Lung (tissue), 13 donors: ENCODE results near the gene MYO3B. TPM values are rescaled to one million over a fixed set of nuclear protein-coding genes. Genes with fewer than 3 reads are reported as not detected.

Source experiments
- ATAC-seq: fragments of 200-7000 bp; cut with Tn5 transposase; one replicate; pipeline ENCODE4 v1.9.1; 2020; ENCODE audit warnings: moderate number of reproducible peaks; ENCODE audit not compliant: insufficient read depth, low FRiP score
- DNase-seq, 3 donors: peaks; one replicate each; pipeline ENCODE4 v3.0.0-alpha.2; 2013 to 2017
- H3K27ac ChIP-seq, 2 donors: one replicate each; pipeline ENCODE4 v1.5.1; 2013; ENCODE audit warnings: mild to moderate bottlenecking in 2 of 2, moderate library complexity in 2 of 2, control low read depth in 1 of 2, inconsistent platforms in 1 of 2, low read depth in 1 of 2, low read length in 1 of 2
- H3K27me3 ChIP-seq, 3 donors: one replicate each; pipeline ENCODE4 v1.5.1; 2013; ENCODE audit warnings: low read length in 2 of 3; ENCODE audit not compliant: control insufficient read depth in 3 of 3, insufficient read depth in 3 of 3
- H3K36me3 ChIP-seq, 4 donors: one replicate each; pipeline ENCODE4 v1.5.1; 2013; ENCODE audit warnings: low read length in 4 of 4, mild to moderate bottlenecking in 1 of 4, moderate library complexity in 1 of 4; ENCODE audit not compliant: control insufficient read depth in 4 of 4, insufficient read depth in 4 of 4
- H3K4me1 ChIP-seq, 5 donors: one replicate each; pipeline ENCODE4 v1.5.1; 2013; ENCODE audit warnings: low read length in 5 of 5, mild to moderate bottlenecking in 2 of 5, moderate library complexity in 1 of 5; ENCODE audit not compliant: control insufficient read depth in 5 of 5, insufficient read depth in 5 of 5
- H3K4me3 ChIP-seq: one replicate; pipeline ENCODE4 v1.5.1; 2013; ENCODE audit warnings: mild to moderate bottlenecking, control low read depth, moderate library complexity
- H3K9ac ChIP-seq, 2 donors: one replicate each; pipeline ENCODE4 v1.5.1; 2013; ENCODE audit warnings: low read length in 2 of 2, control low read depth in 1 of 2; ENCODE audit not compliant: insufficient read depth in 1 of 2
- H3K9me3 ChIP-seq, 4 donors: one replicate each; pipeline ENCODE4 v1.5.1; 2013; ENCODE audit warnings: low read length in 3 of 4, mild to moderate bottlenecking in 1 of 4, moderate library complexity in 1 of 4; ENCODE audit not compliant: control insufficient read depth in 4 of 4, insufficient read depth in 3 of 4
- WGBS, 2 donors: extraction: QIAGEN DNeasy Blood & Tissue Kit; methylation state at CpG; one replicate each; pipeline ENCODE4 v1.1.7; 2013; 5-methylcytosine and 5-hydroxymethylcytosine counted together
- polyA plus RNA-seq, 2 donors: library from polyadenylated mRNA; stranded (reverse); fragments of 200-250 nt; gene quantifications; one replicate each; pipeline ENCODE4 v1.2.1, GENCODE V29; 2013
- small RNA-seq: library from RNA; depleted of rRNA; stranded (forward); fragments of <200 nt; gene quantifications from one replicate; pipeline ENCODE3, GENCODE V24; 2014; ENCODE audit warnings: low replicate concordance
- total RNA-seq, 2 donors: library from RNA; depleted of rRNA in 1 of 2; stranded (reverse); fragments of >200 nt in 1 of 2; gene quantifications; one replicate each; pipeline ENCODE4 v1.2.1, GENCODE V29; 2014 to 2021
- TF ChIP-seq, protein P1 (sequence below): IDR thresholded peaks from 2 replicates; pipeline ENCODE4 v1.5.1; 2012; ENCODE audit warnings: mild to moderate bottlenecking; ENCODE audit errors: control extremely low read depth, extremely low read depth
- donor health status: control.
- donor health status: control.
- donor health status: Bipolar disorder and iron deficiency.
- donor health status: healthy.
- donor health status: DM: yes; HTN: yes; CAD: no.

The MYO3B gene
- total and polyA plus RNA-seq, 4 donors: 0.03 to 0.82 (median 0.05) TPM; not detected in 1

GRCh38 chr2:170696948-170697347 lies 519.0 kb downstream of the MYO3B start:
- DNase-seq: no peak
- H3K27ac ChIP-seq: no peak overlapping the region
- H3K4me3 ChIP-seq: no peak overlapping the region
- TF ChIP-seq, protein P1, sequence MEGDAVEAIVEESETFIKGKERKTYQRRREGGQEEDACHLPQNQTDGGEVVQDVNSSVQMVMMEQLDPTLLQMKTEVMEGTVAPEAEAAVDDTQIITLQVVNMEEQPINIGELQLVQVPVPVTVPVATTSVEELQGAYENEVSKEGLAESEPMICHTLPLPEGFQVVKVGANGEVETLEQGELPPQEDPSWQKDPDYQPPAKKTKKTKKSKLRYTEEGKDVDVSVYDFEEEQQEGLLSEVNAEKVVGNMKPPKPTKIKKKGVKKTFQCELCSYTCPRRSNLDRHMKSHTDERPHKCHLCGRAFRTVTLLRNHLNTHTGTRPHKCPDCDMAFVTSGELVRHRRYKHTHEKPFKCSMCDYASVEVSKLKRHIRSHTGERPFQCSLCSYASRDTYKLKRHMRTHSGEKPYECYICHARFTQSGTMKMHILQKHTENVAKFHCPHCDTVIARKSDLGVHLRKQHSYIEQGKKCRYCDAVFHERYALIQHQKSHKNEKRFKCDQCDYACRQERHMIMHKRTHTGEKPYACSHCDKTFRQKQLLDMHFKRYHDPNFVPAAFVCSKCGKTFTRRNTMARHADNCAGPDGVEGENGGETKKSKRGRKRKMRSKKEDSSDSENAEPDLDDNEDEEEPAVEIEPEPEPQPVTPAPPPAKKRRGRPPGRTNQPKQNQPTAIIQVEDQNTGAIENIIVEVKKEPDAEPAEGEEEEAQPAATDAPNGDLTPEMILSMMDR: no peak
- H3K9me3 ChIP-seq: no peaks in the 10 kb centered on the region
- no peaks in the 10 kb centered on the region for H3K27me3 ChIP-seq
- no peak for ATAC-seq
- WGBS, 2 donors: 90 to 92% methylated on average over 3 of the region's 3 CpGs
- H3K36me3 ChIP-seq: no peaks in the 10 kb centered on the region
- peaks cover 0 to 8% (median 0%) of the 10 kb centered on the region in 5 donors for H3K4me1 ChIP-seq
- H3K9ac ChIP-seq: no peak overlapping the region

GRCh38 chr2:170701011-170701410 lies 523.1 kb downstream of the MYO3B start:
- 83 to 88% methylated on average over 4 of the region's 4 CpGs for WGBS, 2 donors
- no peak for DNase-seq

GRCh38 chr2:170703776-170704476 lies 526.0 kb downstream of the MYO3B start:
- TF ChIP-seq, protein P1: no peak
- DNase-seq (no peak), ATAC-seq (no peak)
- Histone ChIP-seq H3K27ac (no peak overlapping the region), H3K4me3 (no peak overlapping the region), H3K9ac (no peak overlapping the region), H3K27me3 (peaks cover 0 to 9% (median 4%) of the 10 kb centered on the region in 3 donors), H3K36me3 (no peaks in the 10 kb centered on the region), H3K4me1 (no peaks in the 10 kb centered on the region), H3K9me3 (peaks cover 0 to 2% (median 0%) of the 10 kb centered on the region in 4 donors)
- 81 to 88% methylated on average over 4 of the region's 4 CpGs for WGBS, 2 donors

More at GRCh38 chr2:170701011-170701410, 523.1 kb downstream of the MYO3B start:
- TF ChIP-seq, protein P1: no peak
- H3K9ac ChIP-seq: no peak overlapping the region
- no peak overlapping the region for H3K4me3 ChIP-seq
- H3K4me1 ChIP-seq: peaks cover 0 to 4% (median 0%) of the 10 kb centered on the region in 5 donors
- H3K27ac ChIP-seq: no peak overlapping the region
- H3K9me3 ChIP-seq: peaks cover 0 to 2% (median 0%) of the 10 kb centered on the region in 4 donors
- ATAC-seq: no peak
- H3K27me3 ChIP-seq: no peaks in the 10 kb centered on the region
- no peaks in the 10 kb centered on the region for H3K36me3 ChIP-seq

Small RNA genes within 50 kb of the gene (small RNA-seq; reads per million reads assigned to genes)
- gene RF02271: not detected
